ENCODE data around the gene CASZ1.
A peak's percentile ranks its signal among the peaks of the same experiment; 100 is the strongest.

The CASZ1 gene, protein sequence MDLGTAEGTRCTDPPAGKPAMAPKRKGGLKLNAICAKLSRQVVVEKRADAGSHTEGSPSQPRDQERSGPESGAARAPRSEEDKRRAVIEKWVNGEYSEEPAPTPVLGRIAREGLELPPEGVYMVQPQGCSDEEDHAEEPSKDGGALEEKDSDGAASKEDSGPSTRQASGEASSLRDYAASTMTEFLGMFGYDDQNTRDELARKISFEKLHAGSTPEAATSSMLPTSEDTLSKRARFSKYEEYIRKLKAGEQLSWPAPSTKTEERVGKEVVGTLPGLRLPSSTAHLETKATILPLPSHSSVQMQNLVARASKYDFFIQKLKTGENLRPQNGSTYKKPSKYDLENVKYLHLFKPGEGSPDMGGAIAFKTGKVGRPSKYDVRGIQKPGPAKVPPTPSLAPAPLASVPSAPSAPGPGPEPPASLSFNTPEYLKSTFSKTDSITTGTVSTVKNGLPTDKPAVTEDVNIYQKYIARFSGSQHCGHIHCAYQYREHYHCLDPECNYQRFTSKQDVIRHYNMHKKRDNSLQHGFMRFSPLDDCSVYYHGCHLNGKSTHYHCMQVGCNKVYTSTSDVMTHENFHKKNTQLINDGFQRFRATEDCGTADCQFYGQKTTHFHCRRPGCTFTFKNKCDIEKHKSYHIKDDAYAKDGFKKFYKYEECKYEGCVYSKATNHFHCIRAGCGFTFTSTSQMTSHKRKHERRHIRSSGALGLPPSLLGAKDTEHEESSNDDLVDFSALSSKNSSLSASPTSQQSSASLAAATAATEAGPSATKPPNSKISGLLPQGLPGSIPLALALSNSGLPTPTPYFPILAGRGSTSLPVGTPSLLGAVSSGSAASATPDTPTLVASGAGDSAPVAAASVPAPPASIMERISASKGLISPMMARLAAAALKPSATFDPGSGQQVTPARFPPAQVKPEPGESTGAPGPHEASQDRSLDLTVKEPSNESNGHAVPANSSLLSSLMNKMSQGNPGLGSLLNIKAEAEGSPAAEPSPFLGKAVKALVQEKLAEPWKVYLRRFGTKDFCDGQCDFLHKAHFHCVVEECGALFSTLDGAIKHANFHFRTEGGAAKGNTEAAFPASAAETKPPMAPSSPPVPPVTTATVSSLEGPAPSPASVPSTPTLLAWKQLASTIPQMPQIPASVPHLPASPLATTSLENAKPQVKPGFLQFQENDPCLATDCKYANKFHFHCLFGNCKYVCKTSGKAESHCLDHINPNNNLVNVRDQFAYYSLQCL (N-terminal part only)

DNA sequence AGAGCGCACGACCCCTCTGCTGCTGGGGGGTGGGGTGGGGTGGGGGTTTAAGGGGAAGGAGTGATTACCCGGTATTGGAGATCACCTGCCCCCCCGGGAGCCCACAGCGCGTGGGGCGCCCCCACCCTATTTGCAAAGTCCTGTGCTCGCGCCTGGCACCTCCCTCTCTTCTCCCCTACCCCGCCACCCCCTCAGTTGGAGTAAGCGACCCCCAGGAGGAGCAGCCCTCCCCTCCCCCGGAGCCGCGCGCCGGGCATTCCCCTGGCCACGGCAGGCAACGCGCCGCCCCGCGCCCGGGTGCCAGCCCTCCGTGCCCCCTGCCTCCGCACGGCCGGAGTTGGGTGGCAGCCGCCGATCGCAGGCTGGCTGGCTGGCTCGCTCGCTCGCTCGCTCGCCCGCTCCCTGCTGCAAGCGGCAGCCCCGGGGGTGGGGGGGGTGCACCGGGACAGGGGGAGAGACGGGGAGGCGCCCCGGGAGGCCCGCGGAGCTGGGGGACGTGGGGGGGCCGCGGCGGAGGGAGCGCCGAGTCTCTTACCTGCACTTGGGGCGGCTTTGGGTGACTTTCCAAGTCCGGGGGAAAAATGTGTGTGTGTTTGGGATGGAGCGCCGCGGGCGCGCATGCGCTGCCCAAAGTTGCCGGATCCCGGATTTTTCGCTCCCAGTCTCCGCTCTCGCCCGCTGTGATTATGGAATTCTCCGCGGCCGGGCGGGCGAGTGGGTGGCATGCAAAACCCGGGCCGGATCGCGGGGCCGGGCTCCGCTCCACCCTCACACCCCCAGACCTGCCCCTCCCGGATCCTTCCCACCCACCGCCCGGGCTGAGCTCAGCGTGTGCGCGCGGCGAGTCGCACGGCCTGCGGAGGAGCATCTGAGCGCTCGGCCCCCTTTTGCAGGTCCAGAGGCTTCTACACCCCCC lies at the start of gene CASZ1:
Gene CASZ1 (minus strand): TSS at position 618 of the 916 bp plus-strand sequence. CDS start 102,757 bp downstream, outside the sequence.
- DNase-seq = peak; percentile 57

DNA sequence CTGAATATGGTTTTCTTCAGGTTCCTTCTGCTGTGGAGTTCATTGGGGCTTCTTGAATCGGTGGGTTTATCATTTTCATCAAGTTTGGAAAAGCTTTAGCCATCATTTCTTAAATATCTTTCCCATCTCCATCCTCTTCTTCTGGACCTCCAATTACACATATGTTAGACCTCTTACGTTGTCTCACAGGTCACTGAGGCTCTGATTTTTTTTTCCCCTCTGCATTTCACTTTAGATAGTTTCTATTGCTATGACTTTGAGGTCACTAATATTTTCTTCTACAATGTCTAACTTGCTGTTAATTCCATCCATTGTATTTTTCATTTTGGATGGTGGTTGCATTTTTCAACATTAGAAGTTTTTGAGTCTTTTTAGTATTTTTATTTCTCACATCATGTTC lies 47.3 kb upstream of the CASZ1 start:
- DNase-seq = no peak

DNA sequence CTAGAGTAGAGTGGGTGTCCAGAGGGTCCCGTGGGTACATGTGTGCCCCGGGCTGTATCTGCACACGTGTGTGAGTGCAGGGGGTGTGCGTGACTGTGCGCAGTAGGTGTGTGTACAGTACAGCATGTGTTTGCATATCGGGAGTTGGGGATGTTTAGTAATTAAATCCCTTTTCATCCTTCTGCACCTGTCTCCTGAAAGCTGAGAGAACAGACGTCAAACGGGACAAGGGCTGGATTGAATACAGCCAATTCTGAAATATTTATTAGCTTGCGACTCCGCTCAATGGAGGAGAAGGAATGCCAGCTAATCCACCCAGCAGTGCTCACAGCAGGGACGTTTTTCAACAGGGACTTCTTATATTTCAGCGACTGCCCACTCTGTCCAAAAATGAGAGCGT lies 44.7 kb upstream of the CASZ1 start:
- no peak for DNase-seq

DNA sequence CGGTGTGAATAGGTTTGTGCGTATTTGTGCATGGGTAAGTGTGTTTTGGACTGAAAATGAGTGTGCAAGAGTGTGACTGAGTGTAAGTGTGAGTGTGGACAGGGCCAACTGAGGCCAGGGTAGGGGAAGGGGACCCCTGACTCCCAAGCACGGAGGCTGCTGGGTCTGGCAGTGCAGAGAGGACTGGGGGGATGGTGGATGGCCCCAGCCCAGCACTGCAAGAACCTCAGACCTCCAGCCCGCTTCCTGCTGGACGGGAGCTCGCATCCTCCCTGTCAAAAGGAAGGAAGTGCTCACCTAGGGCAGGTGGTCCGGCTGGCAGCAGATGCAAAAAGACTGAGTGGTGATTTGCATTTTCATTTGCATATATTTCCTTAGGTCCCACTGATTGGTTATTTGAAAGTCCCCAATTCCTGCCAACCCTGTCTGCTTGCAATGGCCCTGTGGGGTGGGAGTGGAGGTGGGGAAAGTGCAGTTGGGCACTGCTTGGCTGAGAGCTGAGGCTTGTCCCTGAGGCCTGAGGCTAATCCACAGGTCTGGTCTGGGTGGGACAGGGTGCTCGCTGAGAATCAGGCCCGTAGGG lies 42.8 kb upstream of the CASZ1 start:
- DNase-seq = no peak

DNA sequence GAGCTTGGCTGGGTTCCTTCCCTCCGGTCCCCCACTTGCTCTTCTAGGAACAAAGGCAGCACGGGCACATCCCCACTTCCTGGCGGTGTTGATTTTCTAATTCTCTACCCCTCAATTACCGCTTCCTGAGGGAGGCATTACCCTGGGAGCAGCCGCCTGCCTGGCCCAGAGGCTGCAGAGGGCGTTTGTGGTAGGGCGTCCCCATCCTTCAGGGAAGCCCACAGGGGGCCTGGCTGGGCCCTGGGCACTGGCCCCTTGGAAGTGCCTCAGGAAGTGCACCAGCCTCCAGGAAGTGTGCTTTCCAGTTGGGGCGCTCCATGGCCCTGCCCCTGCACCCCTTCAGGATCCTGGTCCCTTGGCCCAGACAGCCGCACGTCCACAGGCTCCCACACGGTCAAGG lies 42.1 kb upstream of the CASZ1 start:
- DNase-seq = peak; percentile 53

DNA sequence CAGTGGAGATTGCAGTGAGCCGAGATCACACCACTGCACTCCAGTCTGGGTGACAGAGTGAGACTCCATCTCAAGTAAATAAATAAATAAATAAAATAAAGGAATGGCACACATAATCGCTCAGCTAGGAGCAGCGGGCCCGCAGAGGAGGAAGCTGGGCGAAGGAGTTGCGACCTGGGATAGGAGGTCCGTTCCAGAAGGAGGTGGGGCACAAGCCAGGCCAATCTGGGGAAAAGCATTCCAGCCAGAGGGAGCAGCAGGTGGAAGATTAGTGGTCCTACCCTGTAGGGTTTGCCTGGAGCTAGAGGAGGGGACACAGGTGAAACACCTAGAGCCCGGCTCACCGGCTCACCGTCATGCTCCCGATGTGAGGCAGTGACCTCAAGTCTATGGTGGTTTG lies 40.3 kb upstream of the CASZ1 start:
- no peak for DNase-seq

DNA sequence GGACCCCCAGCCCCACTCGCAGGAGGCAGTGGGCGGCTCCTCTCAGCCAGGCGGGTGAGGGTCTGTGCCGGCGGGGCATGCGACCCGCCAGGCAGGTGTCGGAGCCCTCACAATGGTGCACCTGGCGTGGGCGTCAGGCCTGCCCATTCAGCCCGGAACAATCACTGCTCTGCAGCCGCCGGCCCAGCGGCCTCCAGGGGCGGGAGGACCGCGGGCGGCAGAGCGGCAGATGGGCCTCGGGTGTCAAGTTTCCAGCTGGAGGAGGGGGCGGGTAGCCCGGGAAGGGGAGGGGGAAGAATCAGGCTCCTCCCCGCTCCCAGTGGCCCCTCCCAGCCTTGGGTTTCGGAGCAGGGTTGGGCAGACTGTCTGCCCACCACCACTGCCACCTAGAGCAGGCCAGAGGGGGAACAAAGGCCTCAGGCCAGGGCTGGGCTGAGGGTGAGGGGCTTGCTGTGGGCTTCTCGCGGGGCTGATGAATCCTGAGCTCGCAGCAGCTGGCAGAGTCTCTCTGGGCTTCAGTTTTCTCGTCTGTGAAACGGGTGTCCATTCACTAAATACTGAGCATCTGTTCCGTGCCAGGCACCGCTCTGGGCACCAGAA lies 39.5 kb upstream of the CASZ1 start:
- DNase-seq = peak; percentile 72

DNA sequence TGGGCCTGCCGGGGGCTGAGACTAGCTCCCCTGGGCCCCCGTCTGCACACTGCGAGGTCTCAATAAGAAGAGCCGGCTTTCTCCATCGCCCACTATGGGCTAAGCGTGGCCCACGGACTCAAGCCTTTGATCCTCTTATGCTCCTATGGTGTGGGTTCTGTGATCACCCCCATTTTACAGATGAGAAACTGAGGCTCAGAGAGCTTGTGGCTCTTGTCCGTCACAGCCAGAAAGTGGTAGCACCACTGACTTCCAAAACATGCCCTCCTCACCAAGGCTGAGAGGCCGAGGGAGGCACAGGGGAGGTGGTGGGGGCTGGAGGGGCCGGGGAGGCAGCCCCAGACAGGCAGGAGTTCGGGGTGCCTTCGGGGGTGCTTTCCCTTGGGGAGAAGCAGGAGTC lies 39.0 kb upstream of the CASZ1 start:
- no peak for DNase-seq

DNA sequence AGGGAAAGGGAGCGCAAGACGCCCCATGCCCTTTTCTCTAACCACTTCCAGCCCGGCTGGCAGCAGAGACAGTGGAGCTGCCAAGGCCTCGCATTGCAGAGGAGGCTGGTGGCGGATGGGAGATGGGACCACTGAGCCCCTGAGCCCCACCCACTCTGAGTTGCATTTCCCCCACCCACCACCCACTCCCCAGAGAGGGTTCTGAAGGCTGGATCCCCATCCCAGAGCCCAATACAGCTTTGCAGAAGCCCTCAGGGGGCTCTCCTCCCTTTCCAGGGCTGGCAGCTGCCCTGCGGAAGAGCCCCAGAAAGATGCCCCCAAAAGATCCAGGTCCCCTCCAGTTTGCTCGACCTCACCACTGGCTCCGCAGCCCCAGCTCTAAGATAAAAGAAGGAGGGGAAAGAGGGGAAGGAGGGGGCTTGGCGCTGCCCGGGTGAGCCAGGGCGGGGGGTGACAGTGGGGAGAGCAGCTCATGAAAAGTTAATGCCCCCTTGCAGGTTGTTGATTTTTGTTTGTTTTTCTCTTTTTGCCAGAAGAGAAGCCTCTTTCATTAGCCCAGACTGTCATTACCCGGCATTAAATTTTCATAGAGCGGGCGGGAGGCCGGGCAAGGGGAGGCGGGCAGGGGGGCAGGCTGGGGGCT lies 38.4 kb upstream of the CASZ1 start:
- DNase-seq = no peak

DNA sequence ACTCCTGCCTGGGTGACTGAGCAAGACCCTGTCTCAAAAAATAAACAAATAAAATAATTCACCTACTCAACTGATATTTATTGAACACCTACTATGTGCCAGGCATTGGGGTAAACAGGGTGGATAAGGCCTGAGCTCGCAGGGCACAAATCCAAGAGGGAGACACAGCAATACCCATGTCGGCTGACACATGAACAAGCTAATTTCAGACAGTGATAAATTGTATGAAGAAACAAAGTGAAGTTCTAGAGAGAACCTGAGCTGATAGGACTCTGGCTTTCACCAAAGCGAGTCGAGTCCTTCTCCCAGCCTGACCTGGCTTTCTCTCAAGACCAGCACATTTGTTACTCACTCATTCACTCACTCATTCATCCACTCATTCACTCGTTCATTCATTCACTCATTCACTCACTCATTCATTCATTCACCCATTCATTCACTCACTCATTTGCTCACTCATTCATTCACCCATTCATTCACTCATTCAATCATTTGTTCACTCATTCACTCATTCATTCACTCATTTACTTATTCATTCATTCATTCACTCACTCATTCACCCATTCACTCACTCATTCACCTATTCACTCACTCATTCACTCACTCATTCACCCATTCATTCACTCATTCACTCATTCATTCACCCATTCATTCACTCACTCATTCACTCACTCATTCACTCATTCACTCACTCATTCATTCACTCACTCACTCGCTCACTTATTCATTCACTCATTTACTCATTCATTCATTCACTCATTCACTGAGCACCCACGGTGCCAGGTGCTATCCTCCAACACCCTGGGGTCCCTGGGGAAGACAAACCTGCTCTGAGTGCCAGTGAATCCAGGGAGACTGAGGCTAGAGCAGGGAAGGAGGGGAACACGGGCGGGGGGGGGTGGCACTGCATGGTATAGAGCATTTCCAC lies 37.4 kb upstream of the CASZ1 start:
- DNase-seq = no peak

DNA sequence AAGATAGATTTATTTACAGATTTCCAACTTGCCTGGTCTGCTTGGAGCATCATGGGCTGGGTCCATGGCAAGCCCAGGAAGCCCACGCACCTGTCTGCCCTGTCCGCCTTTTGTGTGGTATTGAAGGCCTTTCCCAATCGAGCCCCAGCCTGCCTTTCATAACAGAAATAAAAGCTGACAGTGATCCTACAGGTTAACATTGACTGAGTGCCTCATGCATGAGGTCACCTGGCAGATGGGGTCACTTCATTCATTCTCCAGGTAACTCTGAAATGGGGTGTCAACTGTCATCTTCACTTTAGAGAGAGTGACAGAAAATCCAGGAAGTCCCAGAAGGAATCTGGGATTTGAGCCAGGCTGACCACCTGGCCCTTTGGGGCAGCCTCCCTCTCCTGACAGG lies 36.3 kb upstream of the CASZ1 start:
- no peak for DNase-seq

DNA sequence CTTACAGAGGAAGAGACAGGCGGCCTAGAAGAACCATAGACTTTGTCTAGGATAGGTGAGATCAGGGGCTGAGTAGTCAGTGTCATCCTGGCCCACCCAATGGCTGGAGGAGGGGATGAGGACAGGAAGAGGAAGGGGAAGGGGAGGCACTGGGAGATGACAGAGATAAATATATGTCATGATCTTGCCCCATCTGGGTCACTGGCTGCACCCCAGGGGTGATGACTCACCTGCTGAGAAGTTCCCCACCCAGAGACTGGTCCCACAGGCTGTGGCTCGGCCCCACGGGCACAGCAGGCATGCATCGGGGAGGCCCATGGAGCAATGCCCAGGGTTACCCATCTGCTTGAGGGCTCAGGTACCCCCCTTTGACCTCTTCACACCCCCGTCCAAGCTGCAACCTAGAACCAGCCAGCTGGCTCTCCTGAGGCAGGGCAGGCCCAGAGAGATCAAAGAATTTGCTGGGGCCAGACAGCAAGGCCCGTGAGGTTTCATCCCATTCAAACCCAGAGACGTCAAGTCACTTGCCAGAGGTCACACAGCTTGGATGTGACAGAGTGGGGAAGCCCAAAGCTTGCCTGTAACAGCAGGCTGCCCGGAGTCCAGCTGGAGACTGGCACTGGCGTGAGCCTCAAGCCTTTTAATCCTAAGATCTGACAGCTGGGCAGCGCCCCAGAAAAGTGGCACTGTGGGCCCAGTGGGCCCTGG lies 34.7 kb upstream of the CASZ1 start:
- no peak for DNase-seq

DNA sequence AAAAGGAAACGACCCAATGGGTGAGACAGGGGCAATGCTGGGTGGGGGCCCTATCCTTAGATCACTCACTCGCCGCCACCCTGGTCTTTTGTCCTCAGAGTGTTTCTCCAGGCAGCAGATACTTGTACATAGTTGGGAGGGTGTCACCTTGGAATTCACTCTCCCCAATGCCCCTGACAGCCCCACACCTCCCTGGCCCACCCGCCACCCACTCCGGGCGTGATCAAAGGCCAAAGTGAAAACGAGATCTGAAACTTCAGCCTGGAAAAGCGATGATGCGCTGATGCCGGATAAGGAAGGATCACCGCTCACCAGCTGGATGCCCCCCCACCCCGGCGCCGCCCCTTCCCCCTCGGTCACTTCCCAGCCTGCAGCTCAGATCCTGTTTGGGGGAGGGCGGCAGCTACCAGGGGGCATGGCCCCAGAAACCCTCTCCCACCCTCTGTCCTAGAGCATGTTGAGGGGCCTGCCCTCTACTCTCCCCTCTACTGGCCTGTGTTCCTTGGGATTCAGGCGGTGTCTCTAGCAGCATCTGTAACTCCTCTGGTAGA lies 33.6 kb upstream of the CASZ1 start:
- DNase-seq = no peak

DNA sequence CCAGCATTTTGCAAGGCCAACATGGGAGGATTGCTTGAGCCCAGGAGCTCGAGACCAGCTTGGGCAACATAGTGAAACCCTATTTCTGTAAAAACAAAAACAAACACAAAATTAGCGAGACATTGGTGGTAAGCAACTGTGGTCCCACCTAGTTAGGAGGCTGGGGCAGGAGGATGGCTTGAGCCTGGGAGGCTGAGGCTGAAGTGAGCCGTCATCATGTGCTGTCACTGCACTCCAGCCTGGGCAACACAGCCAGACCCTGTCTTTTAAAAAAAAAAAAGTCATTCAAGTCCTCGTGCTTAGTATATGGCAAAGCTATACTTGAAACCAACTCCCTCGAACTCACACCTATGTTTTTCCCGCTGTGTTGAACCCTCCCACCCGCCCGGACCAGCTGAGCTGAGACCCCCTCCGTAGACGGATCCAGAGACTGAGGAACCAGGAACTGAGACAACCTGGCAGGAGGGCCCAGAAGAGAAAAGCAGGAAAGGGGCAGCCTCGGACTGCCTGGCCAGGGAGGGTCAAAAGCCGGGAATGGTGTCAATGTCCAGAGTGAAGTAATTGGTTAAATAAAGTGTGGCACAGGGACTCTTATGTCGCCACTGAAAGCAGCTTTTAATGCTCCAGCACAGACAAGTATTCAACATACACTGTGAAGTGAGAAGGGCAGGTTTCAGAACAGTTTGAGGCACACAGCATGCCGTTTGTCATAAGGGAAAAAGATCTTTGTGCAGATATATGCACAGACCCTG lies 32.8 kb upstream of the CASZ1 start:
- no peak for DNase-seq

DNA sequence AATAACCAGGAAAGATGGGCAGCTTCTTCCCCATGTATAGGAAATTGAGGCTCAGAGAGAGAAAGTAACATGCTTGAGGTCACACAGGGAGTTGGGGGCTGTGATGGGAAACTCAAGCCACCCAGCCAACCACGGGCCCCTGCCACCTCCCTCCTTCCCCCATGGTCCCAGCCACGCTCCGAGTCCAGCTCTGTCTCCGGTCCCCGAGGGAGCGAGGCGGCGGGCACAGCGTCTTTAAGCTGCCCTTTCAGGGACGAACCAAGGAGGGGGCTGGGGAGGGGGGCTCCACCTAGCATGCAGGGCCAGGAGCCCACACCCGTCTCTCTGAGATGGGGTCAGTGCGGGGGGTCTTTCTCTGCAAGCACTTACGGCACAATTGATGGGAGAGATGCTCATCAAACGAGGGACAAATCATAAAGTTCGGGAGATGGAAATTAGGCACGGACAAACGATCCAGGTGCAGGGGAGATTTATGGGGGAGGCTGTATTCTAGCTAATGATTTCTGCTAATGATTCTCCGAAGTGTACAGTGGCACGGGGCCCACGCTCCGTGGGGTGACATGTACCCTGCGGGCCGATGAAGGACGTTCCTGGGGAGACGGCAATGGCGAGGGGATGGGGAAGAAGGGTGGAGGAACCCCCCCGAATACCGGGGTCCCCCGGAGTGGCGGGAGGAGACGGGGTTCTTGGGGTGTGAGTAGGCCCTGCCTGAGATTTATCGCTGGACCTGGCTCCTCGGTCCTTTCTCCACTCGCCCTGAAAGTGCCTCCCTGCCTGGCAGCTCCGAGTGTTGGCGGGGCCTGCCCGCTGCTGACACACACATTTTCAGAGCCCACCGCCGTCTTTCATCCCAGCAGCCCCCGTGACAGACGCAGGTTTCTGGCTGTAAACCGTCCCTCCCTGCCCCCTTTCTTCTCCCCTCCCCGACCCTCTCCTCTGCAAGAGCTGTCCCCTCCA lies 31.2 kb upstream of the CASZ1 start:
- DNase-seq = no peak

DNA sequence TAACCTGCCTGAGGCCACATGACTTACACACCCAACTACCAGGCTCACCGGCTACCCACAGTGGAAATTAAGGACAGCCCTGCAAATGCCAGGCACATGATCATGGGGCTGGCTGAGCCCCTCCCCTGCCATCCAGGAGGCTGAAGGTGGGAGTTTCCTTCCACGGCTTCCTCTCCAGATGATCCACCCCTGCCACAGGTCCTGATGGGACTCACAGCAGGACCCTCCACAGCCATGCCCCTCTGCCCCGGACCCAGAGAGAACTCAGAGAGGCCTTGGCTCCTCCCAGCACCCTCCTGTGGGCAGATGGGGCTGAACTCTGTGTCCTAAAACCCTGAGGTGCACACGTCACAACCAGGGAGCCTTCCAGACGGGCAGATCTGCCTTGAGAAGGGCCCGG lies 29.1 kb upstream of the CASZ1 start:
- DNase-seq = no peak
